Cardiac muscle cell (in vitro differentiated cells and primary cell): ENCODE results near the gene PCK1. TPM values are rescaled to one million over a fixed set of nuclear protein-coding genes. Genes with fewer than 3 reads are reported as not detected.

Source experiments
- DNase-seq, 2 donors: peaks; one replicate each; pipeline versions ENCODE4 v3.0.0 to v3.0.0-alpha.2; 2010 to 2017; ENCODE audit warnings: low read depth in 1 of 2, low spot score in 1 of 2
- H3K27ac ChIP-seq: fragments of 200-600 bp; sonication (generic); 2 replicates; pipeline ENCODE4 v1.5.1; 2016
- H3K27me3 ChIP-seq: fragments of 200-600 bp; sonication (generic); 2 replicates; pipeline ENCODE4 v1.6.0; 2016; ENCODE audit warnings: control low read depth
- H3K36me3 ChIP-seq: fragments of 200-600 bp; sonication (generic); 2 replicates; pipeline ENCODE4 v1.5.1; 2016; ENCODE audit warnings: control low read depth
- H3K4me1 ChIP-seq: fragments of 200-600 bp; sonication (generic); 2 replicates; pipeline ENCODE4 v1.8.1; 2017; ENCODE audit warnings: low read depth, mild to moderate bottlenecking, mixed run types
- H3K4me3 ChIP-seq: fragments of 200-600 bp; sonication (generic); 2 replicates; pipeline ENCODE4 v1.5.1; 2016; ENCODE audit warnings: mild to moderate bottlenecking
- H3K9me3 ChIP-seq: fragments of 200-600 bp; sonication (generic); 2 replicates; pipeline ENCODE4 v1.5.1; 2017; ENCODE audit warnings: low read depth, mild to moderate bottlenecking, control low read depth
- CTCF ChIP-seq: IDR thresholded peaks from 2 replicates; pipeline ENCODE4 v1.5.1; 2012; ENCODE audit warnings: low read depth, mild to moderate bottlenecking, low read length
- polyA plus RNA-seq: library from polyadenylated mRNA; unstranded; fragments of >200 nt; fragmentation: Nextera tagmentation; extraction: Ambion mirVana; gene quantifications from 2 replicates; pipeline ENCODE4 v1.2.1, GENCODE V29; 2016
- total RNA-seq: library from RNA; depleted of rRNA; stranded (reverse); fragments of >200 nt; gene quantifications from 2 replicates; pipeline ENCODE4 v1.2.3, GENCODE V29; 2016

PCK1 gene
- total and polyA plus RNA-seq, 2 experiments from 2014 or later: 1.6 TPM; not detected in 1

- Histone ChIP-seq H3K27ac (no peak overlapping the region), H3K36me3 (no peaks in the 10 kb centered on the region), H3K9me3 (no peaks in the 10 kb centered on the region), H3K4me3 (no peak overlapping the region), H3K4me1 (no peaks in the 10 kb centered on the region), H3K27me3 (no peaks in the 10 kb centered on the region)
- TF ChIP-seq CTCF: no peak
- DNase-seq: no peak
Measured at GRCh38 chr20:57526885-57527460, 33.9 kb upstream of the PCK1 start.

GRCh38 chr20:57527728-57528127 is 33.2 kb upstream of the PCK1 start:
- no peak overlapping the region for H3K27ac ChIP-seq
- H3K27me3 ChIP-seq: no peaks in the 10 kb centered on the region
- no peak overlapping the region for H3K4me3 ChIP-seq
- H3K4me1 ChIP-seq: no peaks in the 10 kb centered on the region
- TF ChIP-seq CTCF: no peak
- no peaks in the 10 kb centered on the region for H3K36me3 ChIP-seq
- H3K9me3 ChIP-seq: no peaks in the 10 kb centered on the region
- DNase-seq: no peak

GRCh38 chr20:57528148-57528547 is 32.8 kb upstream of the PCK1 start:
- Histone ChIP-seq H3K27ac (no peak overlapping the region), H3K27me3 (no peaks in the 10 kb centered on the region), H3K4me3 (no peak overlapping the region), H3K9me3 (no peaks in the 10 kb centered on the region), H3K4me1 (no peaks in the 10 kb centered on the region), H3K36me3 (no peaks in the 10 kb centered on the region)
- DNase-seq: no peak
- no peak for TF ChIP-seq CTCF

GRCh38 chr20:57529160-57529585 is 31.7 kb upstream of the PCK1 start:
- Histone ChIP-seq H3K27ac (no peak overlapping the region), H3K36me3 (no peaks in the 10 kb centered on the region), H3K27me3 (no peaks in the 10 kb centered on the region), H3K4me3 (no peak overlapping the region), H3K9me3 (no peaks in the 10 kb centered on the region), H3K4me1 (no peaks in the 10 kb centered on the region)
- no peak for TF ChIP-seq CTCF
- no peak for DNase-seq

- Histone ChIP-seq H3K9me3 (no peaks in the 10 kb centered on the region), H3K4me1 (no peaks in the 10 kb centered on the region), H3K27ac (no peak overlapping the region), H3K4me3 (no peak overlapping the region), H3K36me3 (no peaks in the 10 kb centered on the region), H3K27me3 (no peaks in the 10 kb centered on the region)
- no peak for DNase-seq
- no peak for TF ChIP-seq CTCF
Measured at GRCh38 chr20:57529810-57530209, 31.1 kb upstream of the PCK1 start.
